ENCODE data around the gene CLEC4F. TPM values are rescaled to one million over a fixed set of nuclear protein-coding genes. Genes with fewer than 3 reads are reported as not detected.

The CLEC4F gene
- total and polyA plus RNA-seq, 7 donors = 0.04 to 0.64 (median 0.39) TPM; not detected in 1

GRCh38 chr2:70808983-70809958, 11.1 kb downstream of the CLEC4F start:
- ATAC-seq (no peak), DNase-seq (no peak)
- intact Hi-C loops (cut with DNase I) = no loop called here
- no peak for TF ChIP-seq CTCF (IDR thresholded peaks at IDR 0.05)
- H3K27me3 ChIP-seq (ENCODE audit: insufficient read depth in 3 of 3, low read length in 2 of 3) = peaks cover 0 to 5% (median 0%) of the 10 kb centered on the region in 3 donors
- H3K9me3 ChIP-seq = no peaks in the 10 kb centered on the region
- H3K27ac ChIP-seq = no peak overlapping the region
- H3K4me3 ChIP-seq = no peak overlapping the region
- WGBS, 3 donors = 75 to 88% (median 77%) methylated on average over 12 of the region's 12 CpGs
- no peaks in the 10 kb centered on the region for H3K4me1 ChIP-seq
- no peaks in the 10 kb centered on the region for H3K36me3 ChIP-seq (ENCODE audit: insufficient read depth in 1 of 2, low read depth in 1 of 2)

GRCh38 chr2:70807828-70808118, 12.6 kb downstream of the CLEC4F start:
- no peaks in the 10 kb centered on the region for H3K9me3 ChIP-seq
- H3K4me1 ChIP-seq = no peaks in the 10 kb centered on the region
- TF ChIP-seq CTCF (IDR thresholded peaks at IDR 0.05) = no peak
- H3K36me3 ChIP-seq (ENCODE audit: insufficient read depth in 1 of 2, low read depth in 1 of 2) = no peaks in the 10 kb centered on the region
- no peak for DNase-seq
- intact Hi-C loops (cut with DNase I) = no loop called here
- no peak overlapping the region for H3K4me3 ChIP-seq
- no peak for ATAC-seq
- H3K27ac ChIP-seq = no peak overlapping the region
- H3K27me3 ChIP-seq (ENCODE audit: insufficient read depth in 3 of 3, low read length in 2 of 3) = peaks cover 0 to 8% (median 0%) of the 10 kb centered on the region in 3 donors
- WGBS, 3 donors = 93 to 94% (median 94%) methylated on average over 4 of the region's 4 CpGs

GRCh38 chr2:70807102-70807827, 13.1 kb downstream of the CLEC4F start:
- H3K36me3 ChIP-seq (ENCODE audit: insufficient read depth in 1 of 2, low read depth in 1 of 2) = no peaks in the 10 kb centered on the region
- TF ChIP-seq CTCF (IDR thresholded peaks at IDR 0.05) = no peak
- ATAC-seq (no peak), DNase-seq (no peak)
- H3K4me3 ChIP-seq = no peak overlapping the region
- no peak overlapping the region for H3K27ac ChIP-seq
- intact Hi-C loops (cut with DNase I) = no loop called here
- WGBS, 3 donors = 89 to 91% (median 91%) methylated on average over 6 of the region's 6 CpGs
- H3K9me3 ChIP-seq = no peaks in the 10 kb centered on the region
- H3K4me1 ChIP-seq = no peaks in the 10 kb centered on the region
- H3K27me3 ChIP-seq (ENCODE audit: insufficient read depth in 3 of 3, low read length in 2 of 3) = peaks cover 0 to 8% (median 0%) of the 10 kb centered on the region in 3 donors

- 63 to 67% (median 66%) methylated on average over 6 of the region's 6 CpGs for WGBS, 3 donors
- Histone ChIP-seq H3K9me3 (no peaks in the 10 kb centered on the region), H3K27ac (no peak overlapping the region), H3K27me3 (ENCODE audit: insufficient read depth in 3 of 3, low read length in 2 of 3) (peaks cover 0 to 4% (median 0%) of the 10 kb centered on the region in 3 donors), H3K4me1 (no peaks in the 10 kb centered on the region), H3K36me3 (ENCODE audit: insufficient read depth in 1 of 2, low read depth in 1 of 2) (no peaks in the 10 kb centered on the region), H3K4me3 (no peak overlapping the region)
- ATAC-seq = no peak
- TF ChIP-seq CTCF (IDR thresholded peaks at IDR 0.05) = no peak
- DNase-seq = no peak
- intact Hi-C loops (cut with DNase I) = no loop called here
Observed at GRCh38 chr2:70806620-70807019, 13.8 kb downstream of the CLEC4F start.

All from psoas muscle (tissue), 8 donors.